Ovary (tissue), 9 donors: ENCODE results near the gene ANKRD10. TPM values are rescaled to one million over a fixed set of nuclear protein-coding genes. Genes with fewer than 3 reads are reported as not detected.
"Not testable (repeated sequence)": the region's sequence is repeated elsewhere in the genome, so short reads cannot be mapped to it uniquely, and the experiment has no call there.

ENCODE experiments used
- DNase-seq, 5 donors: peaks; one replicate each; pipeline ENCODE4 v3.0.0-alpha.2; 2019 to 2020
- H3K27ac ChIP-seq, 2 donors: fragments of 200-600 bp; one replicate each; pipeline versions ENCODE4 v1.5.1 to v1.8.0; 2019 to 2022
- H3K27me3 ChIP-seq: fragments of 200-600 bp; one replicate; pipeline ENCODE4 v1.8.0; 2022
- H3K36me3 ChIP-seq: fragments of 200-600 bp; sonication (generic); one replicate; pipeline ENCODE4 v1.5.1; 2019
- H3K4me1 ChIP-seq: one replicate; pipeline ENCODE4 v1.8.1; 2013; ENCODE audit warnings: mild to moderate bottlenecking, moderate library complexity; ENCODE audit not compliant: insufficient read depth
- H3K4me3 ChIP-seq: fragments of 200-600 bp; sonication (generic); one replicate; pipeline ENCODE4 v1.5.1; 2017
- H3K9me3 ChIP-seq, 2 donors: fragments of 200-600 bp in 1 of 2; sonication (generic) in 1 of 2; one replicate each; pipeline versions ENCODE4 v1.5.1 to v1.8.1; 2013 to 2019; ENCODE audit warnings: mild to moderate bottlenecking in 1 of 2, moderate library complexity in 1 of 2
- EP300 ChIP-seq: sonication (generic); formaldehyde crosslinking; IDR thresholded peaks from one replicate; pipeline ENCODE4 v1.6.1; 2017; ENCODE audit warnings: antibody characterized with exemption
- POLR2A ChIP-seq: fragments of 450-650 bp; IDR thresholded peaks from one replicate; pipeline ENCODE4 v1.6.1; 2017; ENCODE audit warnings: antibody characterized with exemption, mild to moderate bottlenecking, moderate library complexity
- WGBS, 3 donors: extraction: QIAGEN DNeasy Blood & Tissue Kit in 1 of 3; methylation state at CpG; one replicate each; pipeline versions ENCODE4 v1.1.5 to v1.1.7; 2013 to 2017; 5-methylcytosine and 5-hydroxymethylcytosine counted together
- intact Hi-C, 4 donors: fragments of 100-400 bp; cut with DNase I; formaldehyde crosslinking; loops; one replicate each; pipeline versions ENCODE4 v1.11.0 to v1.15.1; 2022 to 2023
- polyA plus RNA-seq, 2 donors: library from polyadenylated mRNA; stranded (reverse); fragments of 200-250 nt in 1 of 2; fragments of 350-450 nt in 1 of 2; fragmentation: Illumina TruSeq in 1 of 2; extraction: RNeasy Lipid Tissue Mini Kit (QIAGEN cat#74804) in 1 of 2; gene quantifications; one replicate each; pipeline ENCODE4 v1.2.3, GENCODE V29; 2013 to 2014
- total RNA-seq, 7 donors: library from RNA; depleted of rRNA in 2 of 7; stranded (reverse); fragments of >200 nt in 2 of 7; fragmentation: NEBNext Ultra II Directional in 3 of 7; extraction: Animal tissue kit (Norgen Biotek cat#: 25700) in 3 of 7; gene quantifications; one replicate each; pipeline versions ENCODE4 v1.1.0 to v1.2.4, GENCODE V29; 2016 to 2023
- TF ChIP-seq, protein P1 (sequence below), 3 donors: fragments of 450-650 bp in 2 of 3; fragments of 200-600 bp in 1 of 3; IDR thresholded peaks; one replicate each; pipeline versions ENCODE4 v1.5.1 to v1.8.0; 2016 to 2022; ENCODE audit warnings: antibody characterized with exemption in 3 of 3, mild to moderate bottlenecking in 1 of 3
- donor health status: DM: no; HTN: no; CAD: no; lungs with moderate emphysema.
- donor health status: DM: no; HTN: no; CAD: no.
- donor health status: Bipolar disorder and iron deficiency.
- donor health status: DM: yes; HTN: yes; CAD: no.
- donor health status: DM: no; HTN: no; CAD: no.
- donor health status: DM: yes; HTN: yes; CAD: no.

Gene ANKRD10
- total and polyA plus RNA-seq, 9 donors: 62.4 to 172 (median 129) TPM

DNA sequence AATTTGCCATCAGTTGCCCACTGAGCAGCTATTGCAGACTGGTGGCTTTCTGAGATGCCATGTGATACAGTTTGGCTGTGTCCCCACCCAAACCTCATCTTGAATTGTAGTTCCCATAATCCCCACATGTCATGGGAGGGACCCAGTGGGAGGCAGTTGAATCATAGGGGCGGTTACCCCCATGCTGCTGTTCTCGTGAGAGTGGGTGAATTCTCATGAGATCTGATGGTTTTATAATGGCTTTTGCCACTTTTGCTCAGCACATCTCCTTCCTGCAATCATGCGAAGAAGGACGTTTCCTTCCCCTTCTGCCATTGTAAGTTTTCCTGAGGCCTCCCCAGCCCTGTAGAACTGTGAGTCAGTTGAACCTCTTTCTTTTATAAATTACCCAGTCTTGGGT is 34.8 kb upstream of the ANKRD10 start:
- H3K4me1 ChIP-seq: peaks cover 1% of the 10 kb centered on the region
- 87 to 94% (median 92%) methylated on average over 4 of the region's 4 CpGs for WGBS, 3 donors
- intact Hi-C loops: loop anchor here in 1 of 4 donors (10.0 kb wide), 1 partner anchor 95 kb away; no protein-coding TSS in a partner anchor

DNA sequence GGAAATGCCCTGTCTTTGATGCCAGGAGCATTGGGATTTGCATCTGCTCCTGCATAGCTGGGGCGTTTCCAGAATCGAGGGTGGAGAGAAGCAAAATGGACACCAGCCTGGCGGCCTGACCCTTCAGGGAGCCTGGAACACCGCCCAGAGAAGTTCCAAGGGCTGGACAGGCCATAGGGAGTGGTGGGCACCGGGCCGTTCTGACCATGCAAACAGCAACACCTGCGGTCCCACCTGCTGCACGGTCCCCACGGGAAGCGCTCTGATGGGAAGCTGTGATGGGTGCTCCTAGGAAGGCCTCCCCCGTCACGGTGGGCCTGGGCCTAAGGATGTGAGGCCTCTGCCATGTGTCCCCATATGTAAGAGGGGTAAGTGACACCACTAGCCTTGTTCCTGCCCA is 34.2 kb upstream of the ANKRD10 start:
- 90 to 96% (median 93%) methylated on average over 12 of the region's 12 CpGs for WGBS, 3 donors
- Histone ChIP-seq H3K4me3 (no peak overlapping the region), H3K9me3 (no peaks in the 10 kb centered on the region), H3K36me3 (no peaks in the 10 kb centered on the region), H3K27ac (no peak overlapping the region), H3K27me3 (no peaks in the 10 kb centered on the region), H3K4me1 (no peaks in the 10 kb centered on the region)
- TF ChIP-seq, protein P1, sequence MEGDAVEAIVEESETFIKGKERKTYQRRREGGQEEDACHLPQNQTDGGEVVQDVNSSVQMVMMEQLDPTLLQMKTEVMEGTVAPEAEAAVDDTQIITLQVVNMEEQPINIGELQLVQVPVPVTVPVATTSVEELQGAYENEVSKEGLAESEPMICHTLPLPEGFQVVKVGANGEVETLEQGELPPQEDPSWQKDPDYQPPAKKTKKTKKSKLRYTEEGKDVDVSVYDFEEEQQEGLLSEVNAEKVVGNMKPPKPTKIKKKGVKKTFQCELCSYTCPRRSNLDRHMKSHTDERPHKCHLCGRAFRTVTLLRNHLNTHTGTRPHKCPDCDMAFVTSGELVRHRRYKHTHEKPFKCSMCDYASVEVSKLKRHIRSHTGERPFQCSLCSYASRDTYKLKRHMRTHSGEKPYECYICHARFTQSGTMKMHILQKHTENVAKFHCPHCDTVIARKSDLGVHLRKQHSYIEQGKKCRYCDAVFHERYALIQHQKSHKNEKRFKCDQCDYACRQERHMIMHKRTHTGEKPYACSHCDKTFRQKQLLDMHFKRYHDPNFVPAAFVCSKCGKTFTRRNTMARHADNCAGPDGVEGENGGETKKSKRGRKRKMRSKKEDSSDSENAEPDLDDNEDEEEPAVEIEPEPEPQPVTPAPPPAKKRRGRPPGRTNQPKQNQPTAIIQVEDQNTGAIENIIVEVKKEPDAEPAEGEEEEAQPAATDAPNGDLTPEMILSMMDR (IDR thresholded peaks at IDR 0.05): no peak
- no peak for TF ChIP-seq POLR2A
- no peak for TF ChIP-seq EP300
- no peak for DNase-seq
- intact Hi-C loops: loop anchor here in 1 of 4 donors (10.0 kb wide), 1 partner anchor 96 kb away; no protein-coding TSS in a partner anchor

More for the DNA sequence above, 34.8 kb upstream of the ANKRD10 start:
- no peaks in the 10 kb centered on the region for H3K27me3 ChIP-seq
- TF ChIP-seq, protein P1 (IDR thresholded peaks at IDR 0.05): no peak
- no peak for TF ChIP-seq EP300
- no peak for TF ChIP-seq POLR2A
- no peaks in the 10 kb centered on the region for H3K9me3 ChIP-seq
- no peak overlapping the region for H3K4me3 ChIP-seq
- DNase-seq: no peak
- no peak overlapping the region for H3K27ac ChIP-seq
- H3K36me3 ChIP-seq: no peaks in the 10 kb centered on the region

DNA sequence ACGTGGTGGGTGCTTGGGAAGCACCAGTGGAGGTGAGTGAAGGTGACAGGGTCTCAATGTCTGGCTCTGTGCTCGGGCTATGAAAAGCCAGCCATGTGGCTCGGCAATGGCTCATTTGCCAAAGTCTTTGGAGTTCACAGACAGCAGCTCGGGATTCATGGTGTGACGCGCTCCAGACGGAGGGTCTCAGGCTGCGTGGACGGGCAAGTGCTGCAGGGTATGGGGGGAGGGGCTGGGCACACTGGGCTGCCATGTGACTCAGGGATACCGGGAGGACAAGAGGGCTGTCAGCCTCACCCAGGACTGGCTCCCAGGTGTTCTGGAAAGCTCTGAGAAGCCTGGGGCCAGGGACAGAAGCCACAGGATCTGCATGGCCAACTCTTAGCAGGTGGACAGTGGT is 32.5 kb upstream of the ANKRD10 start:
- 73 to 85% methylated on average over 5 to 8 of the region's 10 CpGs; no CpG with 5 or more reads in 1 of the 3 donors for WGBS, 3 donors
- H3K27ac ChIP-seq, H3K27me3 ChIP-seq, H3K9me3 ChIP-seq, H3K4me3 ChIP-seq, H3K4me1 ChIP-seq, DNase-seq, H3K36me3 ChIP-seq: not testable (repeated sequence)
- intact Hi-C loops: loop anchor here in 1 of 4 donors (10.0 kb wide), 1 partner anchor 97 kb away; no protein-coding TSS in a partner anchor

DNA sequence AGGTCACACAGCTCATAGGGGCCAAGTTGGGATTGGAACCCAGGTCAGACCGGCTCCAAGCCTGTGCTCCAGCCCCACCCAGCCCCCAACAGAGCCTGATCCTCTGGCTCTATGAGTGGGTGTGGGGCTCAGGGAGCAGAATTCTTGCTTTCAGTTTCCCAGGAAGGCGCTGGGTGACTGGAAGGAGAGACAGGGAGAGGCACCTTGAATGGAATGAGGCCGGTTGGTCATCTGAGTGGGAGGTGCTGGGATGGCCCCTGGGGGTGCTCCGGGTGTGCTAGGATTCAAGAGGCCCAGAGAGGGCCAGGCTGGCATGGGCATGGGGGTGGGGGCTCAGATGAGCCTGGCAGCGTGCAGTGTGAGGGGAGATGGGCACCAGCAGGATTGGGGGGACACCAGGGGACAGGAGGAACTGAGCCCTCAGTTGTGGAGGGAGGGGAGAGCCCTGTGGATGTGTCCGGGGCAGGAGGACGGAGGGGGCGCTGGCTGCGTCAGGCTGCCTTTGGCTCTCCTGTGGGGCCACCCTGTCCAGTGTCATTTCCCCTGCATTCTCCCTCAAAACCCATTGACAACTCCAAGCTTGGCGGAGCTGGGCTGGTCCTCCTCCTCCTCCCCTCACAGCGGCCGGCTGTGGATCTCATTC is 31.2 kb upstream of the ANKRD10 start:
- H3K27ac ChIP-seq: no peak overlapping the region
- no peak overlapping the region for H3K4me3 ChIP-seq
- H3K9me3 ChIP-seq: no peaks in the 10 kb centered on the region
- no peaks in the 10 kb centered on the region for H3K36me3 ChIP-seq
- intact Hi-C loops: loop anchor here in 1 of 4 donors (10.0 kb wide), 1 partner anchor 99 kb away; no protein-coding TSS in a partner anchor
- H3K4me1 ChIP-seq: no peaks in the 10 kb centered on the region
- TF ChIP-seq, protein P1 (IDR thresholded peaks at IDR 0.05): no peak
- TF ChIP-seq EP300 (no peak), POLR2A (no peak)
- no peak for DNase-seq
- WGBS, 3 donors: 89 to 90% (median 90%) methylated on average over 12 of the region's 12 CpGs
- H3K27me3 ChIP-seq: no peaks in the 10 kb centered on the region
